K562 (cell line): ENCODE data around the gene COL4A1. TPM values are rescaled to one million over a fixed set of nuclear protein-coding genes. Genes with fewer than 3 reads are reported as not detected.

Source experiments
- ATAC-seq: fragments of 200-7000 bp; cut with Tn5 transposase; 3 replicates; pipeline ENCODE4 v1.9.1; 2020; ENCODE audit warnings: moderate library complexity
- BruUV-seq: library from RNA; stranded (reverse); fragments of 400-500 nt; replicated peaks from 2 replicates; lab custom pipeline; 2021; lab: Mats Ljungman, UMichigan
- CTCF ChIA-PET: fragments of 300-600 bp; formaldehyde crosslinking; extraction: SDS; loops from one replicate; lab custom pipeline; 2021; ENCODE audit warnings: low intra/inter-chr PET ratio; lab: Yijun Ruan, JAX
- POLR2A ChIA-PET: fragments of 300-600, 350-650 bp; sonication (Branson Sonifier 250); formaldehyde crosslinking; extraction: SDS; loops from one replicate; lab custom pipeline; 2021; ENCODE audit warnings: antibody characterized with exemption, inconsistent platforms; lab: Yijun Ruan, JAX
- DNase-seq, 4 experiments: peaks; one replicate each; pipeline versions ENCODE4 v3.0.0 to v3.0.0-alpha.2; 2011 to 2018; ENCODE audit warnings: low spot score in 3 of 4, mixed read lengths in 3 of 4; ENCODE audit errors: extremely low read depth in 1 of 4
- FAIRE-seq: peaks from 2 replicates; lab custom pipeline; 2011; peaks lifted over from hg19 to GRCh38; lab: Jason Lieb, UNC
- H2AFZ ChIP-seq: 2 replicates; pipeline ENCODE4 v1.6.0; 2011; ENCODE audit warnings: low read depth, low read length, control low read depth, inconsistent platforms
- H3K27ac ChIP-seq: fragments of 200-600 bp; 3 replicates; pipeline ENCODE4 v1.8.0; 2011; ENCODE audit warnings: low read depth, mild to moderate bottlenecking, control low read depth, inconsistent platforms, low read length, moderate library complexity, mixed read lengths; ENCODE audit errors: extremely low read depth
- H3K27me3 ChIP-seq, 2 experiments: fragments of 300-600 bp in 1 of 2; 2 replicates in 1 of 2; 3 replicates in 1 of 2; pipeline versions ENCODE4 v1.6.0 to v1.8.0; 2011; ENCODE audit warnings: inconsistent platforms in 2 of 2, low read length in 2 of 2, mild to moderate bottlenecking in 1 of 2, mixed read lengths in 1 of 2, moderate library complexity in 1 of 2; ENCODE audit not compliant: control insufficient read depth in 2 of 2, insufficient read depth in 2 of 2
- H3K36me3 ChIP-seq: fragments of 300-600 bp; 3 replicates; pipeline ENCODE4 v1.8.0; 2011; ENCODE audit warnings: mild to moderate bottlenecking, low read length, inconsistent platforms; ENCODE audit not compliant: control insufficient read depth, insufficient read depth
- H3K4me1 ChIP-seq, 2 experiments: fragments of 200-600 bp in 1 of 2; replicated peaks in 1 of 2; 2 replicates in 1 of 2; 3 replicates in 1 of 2; pipeline versions ENCODE4 v1.5.1 to v1.8.0; 2011; ENCODE audit warnings: inconsistent platforms in 2 of 2, low read length in 2 of 2, mild to moderate bottlenecking in 1 of 2, mixed read lengths in 1 of 2, moderate library complexity in 1 of 2; ENCODE audit not compliant: control insufficient read depth in 2 of 2, insufficient read depth in 2 of 2
- H3K4me2 ChIP-seq: 2 replicates; pipeline ENCODE4 v1.6.1; 2011; ENCODE audit warnings: low read length, control low read depth, inconsistent platforms, mixed read lengths; ENCODE audit not compliant: insufficient read depth
- H3K4me3 ChIP-seq: fragments of 200-600 bp; sonication (generic), shearing (Covaris generic); 2 replicates; pipeline ENCODE4 v1.5.1; 2016; ENCODE audit warnings: control low read depth, inconsistent platforms
- H3K79me2 ChIP-seq: fragments of 200-600 bp; 3 replicates; pipeline ENCODE4 v1.8.0; 2011; ENCODE audit warnings: low read length, inconsistent platforms; ENCODE audit not compliant: control insufficient read depth, insufficient read depth
- H3K9ac ChIP-seq, 2 experiments: 2 replicates each; pipeline versions ENCODE4 v1.6.0 to v1.6.1; 2011; ENCODE audit warnings: low read depth in 2 of 2, low read length in 2 of 2, control low read depth in 1 of 2, inconsistent platforms in 1 of 2, mild to moderate bottlenecking in 1 of 2, mixed read lengths in 1 of 2; ENCODE audit not compliant: insufficient read depth in 1 of 2
- H3K9me1 ChIP-seq: one replicate; pipeline ENCODE4 v1.6.0; 2011; ENCODE audit warnings: inconsistent platforms, mild to moderate bottlenecking, low read length, moderate library complexity; ENCODE audit not compliant: control insufficient read depth, insufficient read depth
- H3K9me3 ChIP-seq: replicated peaks from 2 replicates; pipeline ENCODE4 v1.5.1; 2011; ENCODE audit warnings: low read depth, low read length, inconsistent platforms; ENCODE audit not compliant: control insufficient read depth, insufficient read depth
- H4K20me1 ChIP-seq: replicated peaks from 2 replicates; pipeline ENCODE4 v1.6.1; 2011; ENCODE audit warnings: low read length, inconsistent platforms, mixed read lengths; ENCODE audit not compliant: control insufficient read depth, insufficient read depth
- MAZ ChIP-seq, 2 experiments: fragments of 450-650 bp in 1 of 2; sonication (generic) in 1 of 2; formaldehyde crosslinking; IDR thresholded peaks in 1 of 2; conservative IDR thresholded peaks in 1 of 2; 2 replicates each; pipeline versions ENCODE4 v1.4.0 to v1.5.0; 2020; ENCODE audit warnings: mild to moderate bottlenecking in 1 of 2, missing genetic modification reagents in 1 of 2
- NR3C1 ChIP-seq: sonication (generic); formaldehyde crosslinking; IDR thresholded peaks from 2 replicates; pipeline ENCODE4 v1.8.1; 2022; ENCODE audit warnings: missing genetic modification reagents
- PHB2 ChIP-seq: fragments of 450-650 bp; IDR thresholded peaks from 2 replicates; pipeline ENCODE4 v1.6.1; 2017; ENCODE audit warnings: low read depth
- ZBTB1 ChIP-seq: sonication (generic); formaldehyde crosslinking; IDR thresholded peaks from 2 replicates; pipeline ENCODE4 v1.8.1; 2023; ENCODE audit warnings: missing genetic modification reagents, low read depth, mild to moderate bottlenecking, borderline replicate concordance
- WGBS: fragments of 100-300 bp; shearing (Covaris generic); methylation state at CpG from one replicate; pipeline ENCODE4 v1.1.6; 2016; ENCODE audit warnings: low coverage, mixed read lengths; ENCODE audit not compliant: insufficient coverage; ENCODE audit errors: missing lambda C conversion rate; 5-methylcytosine and 5-hydroxymethylcytosine counted together
- in situ Hi-C: fragments of 300-500 bp; cut with MboI; formaldehyde crosslinking; loops from 4 replicates; pipeline ENCODE4 v1.15.0; 2018; ENCODE audit warnings: inconsistent platforms, mixed read lengths
- intact Hi-C: fragments of 100-400 bp; cut with micrococcal nuclease; formaldehyde crosslinking; loops from 2 replicates; pipeline ENCODE4 v1.14.2; 2022
- polyA plus RNA-seq, 8 experiments: library from polyadenylated mRNA; depleted of rRNA in 4 of 8; stranded (reverse) in 5 of 8; unstranded in 3 of 8; fragments of >200 nt; fragmentation: Nextera tagmentation in 2 of 8; fragmentation: Illumina TruSeq in 1 of 8; extraction: Ambion mirVana in 2 of 8; extraction: Trizol in 1 of 8; gene quantifications; 2 replicates each; pipeline versions ENCODE4 v1.2.1 to v1.2.3, GENCODE V29; 2011 to 2014; ENCODE audit warnings: inconsistent platforms in 1 of 8, missing spikeins in 1 of 8
- total RNA-seq, 7 experiments: library from RNA; depleted of rRNA in 6 of 7; stranded (reverse); fragments of >200 nt in 6 of 7; fragmentation: Illumina TruSeq in 2 of 7; extraction: Trizol in 2 of 7; gene quantifications; 2 replicates each; pipeline versions ENCODE4 v1.2.1 to v1.2.3, GENCODE V29; 2011 to 2021; ENCODE audit warnings: low replicate concordance in 1 of 7
- TF ChIP-seq, protein P1 (sequence below), 2 experiments: fragments of 150-350 bp in 1 of 2; IDR thresholded peaks; 2 replicates each; pipeline ENCODE4 v1.6.1; 2012 to 2016; ENCODE audit warnings: low read depth in 2 of 2, low read length in 2 of 2, mild to moderate bottlenecking in 1 of 2, moderate library complexity in 1 of 2
- TF ChIP-seq, protein P2 (sequence below): fragments of 450-650 bp; formaldehyde crosslinking; IDR thresholded peaks from 2 replicates; pipeline ENCODE4 v1.4.0; 2022; ENCODE audit warnings: mild to moderate bottlenecking, moderate library complexity
- TF ChIP-seq, protein P3 (sequence below): IDR thresholded peaks from 2 replicates; pipeline ENCODE4 v1.6.1; 2011; ENCODE audit warnings: borderline replicate concordance, low read depth, mild to moderate bottlenecking, moderate library complexity, low read length; ENCODE audit not compliant: insufficient read depth, poor library complexity, severe bottlenecking

COL4A1 gene
- total and polyA plus RNA-seq, 9 of the 15 experiments (the other 6 are each of a cell fraction or from before 2014, with no cell fraction given), result 0.35 TPM; not detected in 8

DNA sequence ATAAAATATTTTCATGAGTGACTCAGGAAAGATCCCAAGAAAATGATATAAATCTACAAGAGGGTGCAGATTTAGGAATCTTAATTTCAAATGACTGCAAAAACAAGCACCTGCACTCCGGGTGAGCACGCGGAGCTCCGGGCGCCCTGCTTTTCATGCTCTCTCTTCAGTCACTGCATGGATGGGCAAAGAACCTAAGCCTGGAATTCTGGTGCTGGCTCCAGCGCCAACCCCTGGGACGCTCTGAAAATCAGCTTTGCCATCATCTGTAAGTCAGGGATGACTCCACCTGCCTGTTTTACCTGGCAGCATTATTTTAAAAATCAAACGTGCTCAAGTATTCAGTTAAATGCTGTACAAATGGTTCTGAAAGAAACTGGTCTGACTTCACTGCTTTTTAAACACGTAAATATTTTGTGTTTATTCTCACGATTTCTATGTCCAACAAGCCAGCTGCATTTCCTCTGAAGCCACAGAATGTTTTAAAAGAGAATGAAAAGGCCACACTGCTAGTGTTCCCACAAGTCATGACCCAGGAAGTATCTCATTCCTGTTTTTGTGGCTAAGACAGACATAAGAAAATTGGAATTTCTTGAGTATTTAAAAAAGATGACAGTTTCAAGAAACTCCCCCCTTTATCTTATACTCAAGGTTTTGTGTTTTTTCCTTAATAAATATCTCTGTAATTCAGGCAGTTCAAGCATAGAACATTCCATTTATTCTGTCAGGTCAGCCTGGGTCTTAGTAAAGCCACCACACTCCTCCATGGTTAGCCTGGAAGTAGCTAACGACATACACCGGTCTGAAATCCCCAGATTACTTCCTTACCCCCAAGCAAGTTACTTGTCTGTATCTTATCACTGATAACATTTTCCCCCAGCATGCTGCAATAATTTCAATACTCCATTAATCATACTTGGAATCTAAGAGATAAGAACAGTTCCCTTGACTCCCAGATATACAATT lies 81.1 kb downstream of the COL4A1 start:
- CTCF ChIA-PET, result no interaction called here
- POLR2A ChIA-PET, result no interaction called here
- intact Hi-C loops, result no loop called here
- TF ChIP-seq PHB2 (no peak), MAZ (CRISPR knock-in tag; conservative IDR thresholded peaks at IDR 0.05 in 1 of 2, IDR thresholded peaks at IDR 0.05 in 1 of 2) (no peak), NR3C1 (CRISPR knock-in tag) (no peak), ZBTB1 (CRISPR knock-in tag) (no peak)
- TF ChIP-seq, protein P1, sequence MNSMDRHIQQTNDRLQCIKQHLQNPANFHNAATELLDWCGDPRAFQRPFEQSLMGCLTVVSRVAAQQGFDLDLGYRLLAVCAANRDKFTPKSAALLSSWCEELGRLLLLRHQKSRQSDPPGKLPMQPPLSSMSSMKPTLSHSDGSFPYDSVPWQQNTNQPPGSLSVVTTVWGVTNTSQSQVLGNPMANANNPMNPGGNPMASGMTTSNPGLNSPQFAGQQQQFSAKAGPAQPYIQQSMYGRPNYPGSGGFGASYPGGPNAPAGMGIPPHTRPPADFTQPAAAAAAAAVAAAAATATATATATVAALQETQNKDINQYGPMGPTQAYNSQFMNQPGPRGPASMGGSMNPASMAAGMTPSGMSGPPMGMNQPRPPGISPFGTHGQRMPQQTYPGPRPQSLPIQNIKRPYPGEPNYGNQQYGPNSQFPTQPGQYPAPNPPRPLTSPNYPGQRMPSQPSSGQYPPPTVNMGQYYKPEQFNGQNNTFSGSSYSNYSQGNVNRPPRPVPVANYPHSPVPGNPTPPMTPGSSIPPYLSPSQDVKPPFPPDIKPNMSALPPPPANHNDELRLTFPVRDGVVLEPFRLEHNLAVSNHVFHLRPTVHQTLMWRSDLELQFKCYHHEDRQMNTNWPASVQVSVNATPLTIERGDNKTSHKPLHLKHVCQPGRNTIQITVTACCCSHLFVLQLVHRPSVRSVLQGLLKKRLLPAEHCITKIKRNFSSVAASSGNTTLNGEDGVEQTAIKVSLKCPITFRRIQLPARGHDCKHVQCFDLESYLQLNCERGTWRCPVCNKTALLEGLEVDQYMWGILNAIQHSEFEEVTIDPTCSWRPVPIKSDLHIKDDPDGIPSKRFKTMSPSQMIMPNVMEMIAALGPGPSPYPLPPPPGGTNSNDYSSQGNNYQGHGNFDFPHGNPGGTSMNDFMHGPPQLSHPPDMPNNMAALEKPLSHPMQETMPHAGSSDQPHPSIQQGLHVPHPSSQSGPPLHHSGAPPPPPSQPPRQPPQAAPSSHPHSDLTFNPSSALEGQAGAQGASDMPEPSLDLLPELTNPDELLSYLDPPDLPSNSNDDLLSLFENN (IDR thresholded peaks at IDR 0.05; ENCODE audit: low read depth in 2 of 2, low read length in 2 of 2), result no peak
- TF ChIP-seq, protein P2, sequence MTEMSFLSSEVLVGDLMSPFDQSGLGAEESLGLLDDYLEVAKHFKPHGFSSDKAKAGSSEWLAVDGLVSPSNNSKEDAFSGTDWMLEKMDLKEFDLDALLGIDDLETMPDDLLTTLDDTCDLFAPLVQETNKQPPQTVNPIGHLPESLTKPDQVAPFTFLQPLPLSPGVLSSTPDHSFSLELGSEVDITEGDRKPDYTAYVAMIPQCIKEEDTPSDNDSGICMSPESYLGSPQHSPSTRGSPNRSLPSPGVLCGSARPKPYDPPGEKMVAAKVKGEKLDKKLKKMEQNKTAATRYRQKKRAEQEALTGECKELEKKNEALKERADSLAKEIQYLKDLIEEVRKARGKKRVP, result no peak
- TF ChIP-seq, protein P3, sequence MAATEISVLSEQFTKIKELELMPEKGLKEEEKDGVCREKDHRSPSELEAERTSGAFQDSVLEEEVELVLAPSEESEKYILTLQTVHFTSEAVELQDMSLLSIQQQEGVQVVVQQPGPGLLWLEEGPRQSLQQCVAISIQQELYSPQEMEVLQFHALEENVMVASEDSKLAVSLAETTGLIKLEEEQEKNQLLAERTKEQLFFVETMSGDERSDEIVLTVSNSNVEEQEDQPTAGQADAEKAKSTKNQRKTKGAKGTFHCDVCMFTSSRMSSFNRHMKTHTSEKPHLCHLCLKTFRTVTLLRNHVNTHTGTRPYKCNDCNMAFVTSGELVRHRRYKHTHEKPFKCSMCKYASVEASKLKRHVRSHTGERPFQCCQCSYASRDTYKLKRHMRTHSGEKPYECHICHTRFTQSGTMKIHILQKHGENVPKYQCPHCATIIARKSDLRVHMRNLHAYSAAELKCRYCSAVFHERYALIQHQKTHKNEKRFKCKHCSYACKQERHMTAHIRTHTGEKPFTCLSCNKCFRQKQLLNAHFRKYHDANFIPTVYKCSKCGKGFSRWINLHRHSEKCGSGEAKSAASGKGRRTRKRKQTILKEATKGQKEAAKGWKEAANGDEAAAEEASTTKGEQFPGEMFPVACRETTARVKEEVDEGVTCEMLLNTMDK, result no peak

More for the DNA sequence above, 81.1 kb downstream of the COL4A1 start:
- in situ Hi-C loops, result no loop called here
- Histone ChIP-seq H3K9me3 (no peaks in the 10 kb centered on the region), H3K4me2 (no peak overlapping the region), H3K27ac (no peak overlapping the region), H3K79me2 (no peaks in the 10 kb centered on the region), H3K4me3 (no peak overlapping the region), H3K36me3 (no peaks in the 10 kb centered on the region), H3K27me3 (peaks cover 0 to 17% of the 10 kb centered on the region in 2 experiments; a peak in 1 of 5 replicates), H3K9ac (no peak overlapping the region), H3K9me1 (no peaks in the 10 kb centered on the region), H4K20me1 (no peaks in the 10 kb centered on the region), H3K4me1 (0 out of 5 replicates have a peak, but pooled peaks cover 0 to 3% of the 10 kb centered on the region in 2 experiments), H2AFZ (no peak overlapping the region)
- no TSS peak for BruUV-seq
- WGBS, result under 1% methylated on average over 12 of the region's 12 CpGs
- DNase-seq, result no peak
- no peak for FAIRE-seq
- ATAC-seq, result no peak
